ENCODE results near the gene PABPC1L. TPM values are rescaled to one million over a fixed set of nuclear protein-coding genes. Genes with fewer than 3 reads are reported as not detected.

The PABPC1L gene
- total and polyA plus RNA-seq, 2 experiments from 2014 or later = 14.9 to 36.0 TPM

GRCh38 chr20:44981736-44982406 lies 72.0 kb downstream of the PABPC1L start:
- no peaks in the 10 kb centered on the region for H3K9me3 ChIP-seq (ENCODE audit: low read depth)
- DNase-seq (ENCODE audit: low read depth in 1 of 2, low spot score in 1 of 2) = no peak
- no peaks in the 10 kb centered on the region for H3K27me3 ChIP-seq
- no peak for TF ChIP-seq CTCF (IDR thresholded peaks at IDR 0.05; ENCODE audit: low read depth, low read length)
- H3K4me1 ChIP-seq (ENCODE audit: low read depth) = no peaks in the 10 kb centered on the region
- H3K4me3 ChIP-seq = no peak overlapping the region
- H3K27ac ChIP-seq = no peak overlapping the region
- H3K36me3 ChIP-seq = peaks cover 11% of the 10 kb centered on the region

- DNase-seq (ENCODE audit: low read depth in 1 of 2, low spot score in 1 of 2) = no peak
- no peaks in the 10 kb centered on the region for H3K4me1 ChIP-seq (ENCODE audit: low read depth)
- no peak overlapping the region for H3K27ac ChIP-seq
- TF ChIP-seq CTCF (IDR thresholded peaks at IDR 0.05; ENCODE audit: low read depth, low read length) = no peak
- H3K27me3 ChIP-seq = no peaks in the 10 kb centered on the region
- H3K4me3 ChIP-seq = no peak overlapping the region
- H3K9me3 ChIP-seq (ENCODE audit: low read depth) = no peaks in the 10 kb centered on the region
- H3K36me3 ChIP-seq = peaks cover 19% of the 10 kb centered on the region
Observed at GRCh38 chr20:44983093-44983674, 73.3 kb downstream of the PABPC1L start.

- no peak overlapping the region for H3K27ac ChIP-seq
- H3K4me3 ChIP-seq = no peak overlapping the region
- H3K36me3 ChIP-seq = peaks cover 9% of the 10 kb centered on the region
- no peak for TF ChIP-seq CTCF (IDR thresholded peaks at IDR 0.05; ENCODE audit: low read depth, low read length)
- H3K27me3 ChIP-seq = no peaks in the 10 kb centered on the region
- H3K9me3 ChIP-seq (ENCODE audit: low read depth) = no peaks in the 10 kb centered on the region
- H3K4me1 ChIP-seq (ENCODE audit: low read depth) = no peaks in the 10 kb centered on the region
- DNase-seq (ENCODE audit: low read depth in 1 of 2, low spot score in 1 of 2) = no peak
Observed at GRCh38 chr20:44988631-44989171, 78.8 kb downstream of the PABPC1L start.

Other genes starting within 250 kb of the PABPC1L start
- not detected in 2 replicates for gene CCN5, start 194.7 kb upstream of the PABPC1L start, total RNA-seq
- gene CCN5, start 194.7 kb upstream of the PABPC1L start, polyA plus RNA-seq = 0.20 TPM in 1 of 2 replicates, not detected in the other
- gene KCNK15, start 164.2 kb upstream of the PABPC1L start, total RNA-seq = 0.07 TPM in 1 of 2 replicates, not detected in the other
- 0.32 TPM in 1 of 2 replicates, not detected in the other for gene KCNK15, start 164.2 kb upstream of the PABPC1L start, polyA plus RNA-seq
- 4.3 and 5.3 TPM in 2 replicates for gene RIMS4, start 99.5 kb upstream of the PABPC1L start, total RNA-seq
- 2.0 and 3.6 TPM in 2 replicates for gene RIMS4, start 99.5 kb upstream of the PABPC1L start, polyA plus RNA-seq
- 66.0 and 66.8 TPM in 2 replicates for gene YWHAB, start 24.4 kb upstream of the PABPC1L start, total RNA-seq
- 167 and 242 TPM in 2 replicates for gene YWHAB, start 24.4 kb upstream of the PABPC1L start, polyA plus RNA-seq
- 79.2 and 80.0 TPM in 2 replicates for gene TOMM34, start 50.3 kb downstream of the PABPC1L start, total RNA-seq
- 107 and 130 TPM in 2 replicates for gene TOMM34, start 50.3 kb downstream of the PABPC1L start, polyA plus RNA-seq
- gene STK4, start 56.5 kb downstream of the PABPC1L start, total RNA-seq = 9.7 and 16.0 TPM in 2 replicates
- gene STK4, start 56.5 kb downstream of the PABPC1L start, polyA plus RNA-seq = 18.0 and 19.1 TPM in 2 replicates
- gene KCNS1, start 191.1 kb downstream of the PABPC1L start, total RNA-seq = not detected in 2 replicates
- gene KCNS1, start 191.1 kb downstream of the PABPC1L start, polyA plus RNA-seq = 0.19 TPM in 1 of 2 replicates, not detected in the other
- not detected in 2 replicates for gene WFDC5, start 205.1 kb downstream of the PABPC1L start, total RNA-seq
- gene WFDC5, start 205.1 kb downstream of the PABPC1L start, polyA plus RNA-seq = not detected in 2 replicates
- not detected in 2 replicates for gene WFDC12, start 214.4 kb downstream of the PABPC1L start, total RNA-seq
- not detected in 2 replicates for gene WFDC12, start 214.4 kb downstream of the PABPC1L start, polyA plus RNA-seq

Data from cardiac muscle cell (in vitro differentiated cells and primary cell).